GOT3 (cell line): ENCODE results near the gene MBD3L3.
"Not testable (repeated sequence)": the region's sequence is repeated elsewhere in the genome, so short reads cannot be mapped to it uniquely, and the experiment has no call there.

Experiments used
- DNase-seq: peaks from one replicate; lab custom pipeline; 2025; ENCODE audit warnings: mixed read lengths; lab: John Stamatoyannopoulos, UW

Gene MBD3L3

GRCh38 chr19:7063764-7064418, 5.4 kb upstream of the MBD3L3 start:
- no peak for DNase-seq

- DNase-seq, result no peak
Measured at GRCh38 chr19:7063339-7063738, 4.9 kb upstream of the MBD3L3 start.

GRCh38 chr19:7059977-7060376, 1.5 kb upstream of the MBD3L3 start:
- not testable (repeated sequence) for DNase-seq

GRCh38 chr19:7056371-7056770, 2.1 kb downstream of the MBD3L3 start:
- DNase-seq, result not testable (repeated sequence)

GRCh38 chr19:7055679-7056078, 2.8 kb downstream of the MBD3L3 start:
- not testable (repeated sequence) for DNase-seq

- not testable (repeated sequence) for DNase-seq
Measured at GRCh38 chr19:7054635-7055368, 3.7 kb downstream of the MBD3L3 start.

- DNase-seq, result not testable (repeated sequence)
Measured at GRCh38 chr19:7052896-7053295, 5.6 kb downstream of the MBD3L3 start.

- not testable (repeated sequence) for DNase-seq
Measured at GRCh38 chr19:7051421-7051820, 7.1 kb downstream of the MBD3L3 start.

GRCh38 chr19:7049021-7049420, 9.5 kb downstream of the MBD3L3 start, which contains the start of gene MBD3L2:
TSS of gene MBD3L2 (plus strand) at chr19:7049321. CDS start at chr19:7049374, 53 bp downstream.
- DNase-seq, result not testable (repeated sequence)

GRCh38 chr19:7041563-7041962, 16.9 kb downstream of the MBD3L3 start:
- not testable (repeated sequence) for DNase-seq

- DNase-seq, result not testable (repeated sequence)
Measured at GRCh38 chr19:7040079-7040478, 18.4 kb downstream of the MBD3L3 start, which contains the start of gene MBD3L4. TSS of gene MBD3L4 (minus strand) at chr19:7040179. CDS start at chr19:7040144, 35 bp downstream.

- not testable (repeated sequence) for DNase-seq
Measured at GRCh38 chr19:7030278-7030677, 28.2 kb downstream of the MBD3L3 start, which contains the start of gene MBD3L5. TSS of gene MBD3L5 (plus strand) at chr19:7030578. CDS start at chr19:7030612, 34 bp downstream.

- not testable (repeated sequence) for DNase-seq
Measured at GRCh38 chr19:7028790-7029189, 29.7 kb downstream of the MBD3L3 start.

- not testable (repeated sequence) for DNase-seq
Measured at GRCh38 chr19:7021331-7021730, 37.1 kb downstream of the MBD3L3 start, which contains the start of gene MBD3L2B. TSS of gene MBD3L2B (minus strand) at chr19:7021431. CDS start at chr19:7021397, 34 bp downstream.

- no peak for DNase-seq
Measured at GRCh38 chr19:7018828-7019227, 39.6 kb downstream of the MBD3L3 start.

- DNase-seq, result no peak
Measured at GRCh38 chr19:7013678-7014077, 44.8 kb downstream of the MBD3L3 start.

GRCh38 chr19:7010722-7011593, 47.5 kb downstream of the MBD3L3 start:
- no peak for DNase-seq

GRCh38 chr19:7007859-7008258, 50.6 kb downstream of the MBD3L3 start:
- no peak for DNase-seq
